SK-N-SH (cell line): ENCODE measurements around the gene TRPM7. TPM values are rescaled to one million over a fixed set of nuclear protein-coding genes. Genes with fewer than 3 reads are reported as not detected.

Source experiments
- CTCF ChIA-PET: fragments of 300-600, 350-600 bp; formaldehyde crosslinking; extraction: SDS; loops from one replicate; lab custom pipeline; 2021; lab: Yijun Ruan, JAX
- POLR2A ChIA-PET: fragments of 350-600 bp; sonication (Branson Sonifier 250); formaldehyde crosslinking; extraction: SDS; loops from one replicate; lab custom pipeline; 2020; ENCODE audit warnings: antibody characterized with exemption, inconsistent platforms; lab: Yijun Ruan, JAX
- DNase-seq: peaks from one replicate; pipeline ENCODE4 v3.0.0; 2012
- H2AFZ ChIP-seq: fragments of 200-600 bp; sonication (generic); 2 replicates; pipeline ENCODE4 v1.8.1; 2016; ENCODE audit warnings: antibody characterized with exemption, mild to moderate bottlenecking, low read depth
- H3F3A ChIP-seq: fragments of 200-600 bp; sonication (generic); replicated peaks from 2 replicates; pipeline ENCODE3; 2016; ENCODE audit warnings: antibody characterized with exemption, mild to moderate bottlenecking; ENCODE audit not compliant: insufficient read depth
- H3K27ac ChIP-seq, 2 experiments: fragments of 200-500 bp in 1 of 2; fragments of 200-600 bp in 1 of 2; sonication (Bioruptor generic) in 1 of 2; sonication (generic), shearing (Covaris generic) in 1 of 2; 2 replicates each; pipeline versions ENCODE4 v1.5.1 to v1.6.1; 2014 to 2016; ENCODE audit warnings: low read depth in 2 of 2, inconsistent platforms in 1 of 2, low read length in 1 of 2, mild to moderate bottlenecking in 1 of 2, mixed read lengths in 1 of 2
- H3K27me3 ChIP-seq: fragments of 200-600 bp; sonication (generic), shearing (Covaris generic); 2 replicates; pipeline ENCODE4 v1.6.1; 2016; ENCODE audit warnings: mixed run types; ENCODE audit not compliant: insufficient read depth
- H3K36me3 ChIP-seq, 2 experiments: fragments of 200-500 bp in 1 of 2; fragments of 200-600 bp in 1 of 2; sonication (Bioruptor generic) in 1 of 2; sonication (generic) in 1 of 2; replicated peaks in 1 of 2; 2 replicates each; pipeline versions ENCODE3 to v1.5.1; 2014 to 2016; ENCODE audit warnings: low read length in 1 of 2, mild to moderate bottlenecking in 1 of 2; ENCODE audit not compliant: insufficient read depth in 2 of 2, control insufficient read depth in 1 of 2
- H3K4me1 ChIP-seq, 2 experiments: fragments of 200-500 bp in 1 of 2; fragments of 200-600 bp in 1 of 2; sonication (Bioruptor generic) in 1 of 2; sonication (generic), shearing (Covaris generic) in 1 of 2; 2 replicates each; pipeline versions ENCODE4 v1.5.1 to v1.6.1; 2014 to 2016; ENCODE audit warnings: low read depth in 1 of 2, low read length in 1 of 2, mixed run types in 1 of 2; ENCODE audit not compliant: insufficient read depth in 2 of 2, control insufficient read depth in 1 of 2
- H3K4me2 ChIP-seq: fragments of 200-600 bp; sonication (generic), shearing (Covaris generic); 2 replicates; pipeline ENCODE4 v1.6.1; 2017; ENCODE audit warnings: mixed run types
- H3K4me3 ChIP-seq, 2 experiments: fragments of 200-500 bp in 1 of 2; fragments of 200-600 bp in 1 of 2; sonication (Bioruptor generic) in 1 of 2; sonication (generic), shearing (Covaris generic) in 1 of 2; 2 replicates each; pipeline versions ENCODE4 v1.5.1 to v1.8.1; 2014 to 2016; ENCODE audit warnings: low read depth in 2 of 2, inconsistent platforms in 1 of 2, low read length in 1 of 2, mild to moderate bottlenecking in 1 of 2, mixed read lengths in 1 of 2, moderate library complexity in 1 of 2
- H3K79me2 ChIP-seq: fragments of 200-600 bp; sonication (generic); 2 replicates; pipeline ENCODE4 v1.8.1; 2017; ENCODE audit warnings: mild to moderate bottlenecking; ENCODE audit not compliant: insufficient read depth
- H3K9ac ChIP-seq: fragments of 200-600 bp; sonication (generic); 2 replicates; pipeline ENCODE4 v1.6.1; 2017; ENCODE audit warnings: mixed run types
- H3K9me2 ChIP-seq: fragments of 200-600 bp; sonication (generic); 2 replicates; pipeline ENCODE4 v1.6.1; 2017; ENCODE audit warnings: mixed run types
- H3K9me3 ChIP-seq: fragments of 200-600 bp; sonication (generic); 2 replicates; pipeline ENCODE4 v1.6.1; 2017; ENCODE audit warnings: mixed run types, mild to moderate bottlenecking, moderate library complexity
- H4K20me1 ChIP-seq: fragments of 200-600 bp; sonication (generic); 2 replicates; pipeline ENCODE4 v1.6.1; 2017; ENCODE audit warnings: mild to moderate bottlenecking, mixed run types; ENCODE audit not compliant: insufficient read depth
- CTCF ChIP-seq: fragments of 200-600 bp; sonication (generic); IDR thresholded peaks from 2 replicates; pipeline ENCODE4 v1.6.1; 2017; ENCODE audit warnings: antibody characterized with exemption, mild to moderate bottlenecking, moderate library complexity
- ELF1 ChIP-seq: IDR thresholded peaks from 2 replicates; pipeline ENCODE4 v1.4.0; 2012
- FOXJ3 ChIP-seq: sonication (generic); formaldehyde crosslinking; IDR thresholded peaks from 2 replicates; pipeline ENCODE4 v1.5.1; 2020; ENCODE audit warnings: mild to moderate bottlenecking, missing genetic modification reagents
- IRF3 ChIP-seq: fragments of 150-350 bp; IDR thresholded peaks from 2 replicates; pipeline ENCODE4 v1.6.1; 2016; ENCODE audit warnings: mild to moderate bottlenecking, low read depth, low read length
- JUND ChIP-seq: IDR thresholded peaks from 2 replicates; pipeline ENCODE4 v1.4.0; 2012
- MAX ChIP-seq: IDR thresholded peaks from 2 replicates; pipeline ENCODE4 v1.4.0; 2012; ENCODE audit warnings: low read depth
- MEF2A ChIP-seq: IDR thresholded peaks from 2 replicates; pipeline ENCODE4 v1.4.0; 2012; ENCODE audit warnings: low read depth, borderline replicate concordance
- MXI1 ChIP-seq: IDR thresholded peaks from 2 replicates; pipeline ENCODE4 v1.6.1; 2012; ENCODE audit warnings: mild to moderate bottlenecking, low read depth, low read length, improper control_type of control experiment
- PBX3 ChIP-seq: IDR thresholded peaks from 2 replicates; pipeline ENCODE4; 2012
- RFX5 ChIP-seq: IDR thresholded peaks from 2 replicates; pipeline ENCODE4 v1.6.1; 2012; ENCODE audit warnings: mild to moderate bottlenecking, improper control_type of control experiment, low read length
- SMC3 ChIP-seq: IDR thresholded peaks from 2 replicates; pipeline ENCODE4 v1.6.1; 2012; ENCODE audit warnings: low read depth, low read length, improper control_type of control experiment
- TCF12 ChIP-seq: IDR thresholded peaks from 2 replicates; pipeline ENCODE4 v1.4.0; 2012
- TEAD4 ChIP-seq: IDR thresholded peaks from 2 replicates; pipeline ENCODE4 v1.4.0; 2012; ENCODE audit warnings: mild to moderate bottlenecking, borderline replicate concordance; ENCODE audit not compliant: insufficient read depth
- USF2 ChIP-seq: fragments of 150-350 bp; IDR thresholded peaks from 2 replicates; pipeline ENCODE4 v1.6.1; 2017; ENCODE audit warnings: antibody characterized with exemption, low read length, low read depth, borderline replicate concordance
- ZBTB33 ChIP-seq: IDR thresholded peaks from 2 replicates; pipeline ENCODE4 v1.4.0; 2012; ENCODE audit warnings: low read depth, borderline replicate concordance
- WGBS: methylation state at CpG from one replicate; pipeline ENCODE4 v1.1.6; 2017; ENCODE audit warnings: low lambda C conversion rate; 5-methylcytosine and 5-hydroxymethylcytosine counted together
- polyA plus RNA-seq, 3 experiments: library from polyadenylated mRNA; depleted of rRNA; stranded (reverse); fragments of >200 nt; gene quantifications; 2 replicates each; pipeline ENCODE4 v1.2.3, GENCODE V29; 2012

TRPM7 gene
- polyA plus RNA-seq, 1 of the 3 experiments (the other 2 are of a cell fraction): 5.1 TPM

GRCh38 chr15:50702762-50703334, 16.3 kb upstream of the TRPM7 start:
- no peak overlapping the region; a peak in 1 of 4 replicates for H3K27ac ChIP-seq
- H3K9ac ChIP-seq: no peak overlapping the region
- H3K4me3 ChIP-seq: no peak overlapping the region
- peaks cover 3 to 11% of the 10 kb centered on the region in 2 experiments for H3K36me3 ChIP-seq
- 79% methylated on average over 1 of the region's 1 CpG for WGBS
- no peak for TF ChIP-seq RFX5
- TF ChIP-seq CTCF: no peak
- TF ChIP-seq JUND: no peak
- no peak for TF ChIP-seq ELF1
- TF ChIP-seq MEF2A: no peak
- TF ChIP-seq ZBTB33: no peak
- TF ChIP-seq USF2: no peak
- no peak for TF ChIP-seq IRF3
- TF ChIP-seq FOXJ3 (CRISPR knock-in tag): no peak
- peaks cover 8% of the 10 kb centered on the region for H3F3A ChIP-seq
- no peaks in the 10 kb centered on the region for H3K9me3 ChIP-seq
- DNase-seq: no peak
- POLR2A ChIA-PET: no interaction called here
- H3K4me1 ChIP-seq: no peaks in the 10 kb centered on the region
- H2AFZ ChIP-seq: no peak overlapping the region
- H3K4me2 ChIP-seq: no peak overlapping the region
- no peaks in the 10 kb centered on the region for H3K9me2 ChIP-seq
- no peaks in the 10 kb centered on the region for H4K20me1 ChIP-seq
- no peaks in the 10 kb centered on the region for H3K79me2 ChIP-seq
- CTCF ChIA-PET: no interaction called here
- no peaks in the 10 kb centered on the region for H3K27me3 ChIP-seq

GRCh38 chr15:50698101-50698500, 11.5 kb upstream of the TRPM7 start:
- Histone ChIP-seq H3K9ac (no peak overlapping the region), H3K27ac (no peak overlapping the region), H3K79me2 (no peaks in the 10 kb centered on the region), H4K20me1 (no peaks in the 10 kb centered on the region), H3F3A (peaks cover 13% of the 10 kb centered on the region), H3K9me2 (no peaks in the 10 kb centered on the region), H3K36me3 (no peaks in the 10 kb centered on the region), H3K4me1 (no peaks in the 10 kb centered on the region), H3K27me3 (no peaks in the 10 kb centered on the region), H3K9me3 (no peaks in the 10 kb centered on the region), H2AFZ (no peak overlapping the region), H3K4me2 (no peak overlapping the region), H3K4me3 (no peak overlapping the region)
- ChIA-PET POLR2A (no interaction called here), CTCF (interaction anchor here (1.0 kb wide), 1 partner anchor 12 kb away, joined by 3 read pairs; no protein-coding TSS in a partner anchor)
- no peak for DNase-seq
- WGBS: 88% methylated on average over 6 of the region's 8 CpGs
- TF ChIP-seq MAX: no peak
- TF ChIP-seq MXI1: no peak
- no peak for TF ChIP-seq ZBTB33
- TF ChIP-seq TCF12: no peak
- no peak for TF ChIP-seq TEAD4
- TF ChIP-seq PBX3: no peak
- no peak for TF ChIP-seq SMC3
